T-helper 1 cell treated with Interleukin-12 subunit alpha and Interleukin-12 subunit beta and Interleukin-4 antibody, amounts not matched to agents 30 μg/mL and 1 μg/mL, for 36 hours (primary cell): ENCODE results near the gene HINFP.
A peak's percentile ranks its signal among the peaks of the same experiment; 100 is the strongest.
"Not testable (repeated sequence)": the region's sequence is repeated elsewhere in the genome, so short reads cannot be mapped to it uniquely, and the experiment has no call there.

ENCODE experiments used
- H3K27ac Mint-ChIP-seq: one replicate; pipeline ENCODE4 v1.8.0; 2021; ENCODE audit warnings: mild to moderate bottlenecking, mixed read lengths
- H3K27me3 Mint-ChIP-seq: one replicate; pipeline ENCODE4 v1.8.0; 2021; ENCODE audit warnings: low read depth, mixed read lengths
- H3K36me3 Mint-ChIP-seq: one replicate; pipeline ENCODE4 v1.8.0; 2021; ENCODE audit warnings: low read depth, mixed read lengths
- H3K4me1 Mint-ChIP-seq: one replicate; pipeline ENCODE4 v1.8.0; 2021; ENCODE audit warnings: low read depth, mixed read lengths
- H3K4me3 Mint-ChIP-seq: one replicate; pipeline ENCODE4 v1.8.0; 2021; ENCODE audit warnings: mild to moderate bottlenecking, moderate library complexity, mixed read lengths
- H3K9me3 Mint-ChIP-seq: one replicate; pipeline ENCODE4 v1.8.0; 2021; ENCODE audit warnings: mixed read lengths

HINFP gene

DNA sequence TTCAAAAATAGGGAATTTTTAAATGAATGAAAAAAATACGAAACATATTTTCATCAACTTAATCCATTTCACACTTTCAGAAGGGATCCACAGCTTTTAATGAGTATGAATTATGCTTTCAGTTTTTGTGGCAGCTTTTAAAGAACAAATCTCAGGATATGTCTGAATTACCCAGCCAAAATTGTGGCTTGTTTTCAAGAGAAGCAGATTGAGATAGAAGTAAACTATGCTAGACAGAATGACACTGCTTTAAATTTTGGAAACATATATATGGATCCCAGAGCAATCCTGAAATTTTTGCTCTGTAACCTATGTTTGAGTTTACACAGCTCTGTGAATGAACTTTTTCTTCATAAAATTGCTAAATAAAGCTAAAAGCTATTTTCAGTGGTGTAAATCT is 2.4 kb upstream of the HINFP start:
- no peak overlapping the region for H3K4me3 Mint-ChIP-seq
- H3K4me1 Mint-ChIP-seq = peaks cover 32% of the 10 kb centered on the region
- H3K36me3 Mint-ChIP-seq = peaks cover 32% of the 10 kb centered on the region
- H3K27ac Mint-ChIP-seq = no peak overlapping the region
- no peaks in the 10 kb centered on the region for H3K27me3 Mint-ChIP-seq
- H3K9me3 Mint-ChIP-seq = no peaks in the 10 kb centered on the region

DNA sequence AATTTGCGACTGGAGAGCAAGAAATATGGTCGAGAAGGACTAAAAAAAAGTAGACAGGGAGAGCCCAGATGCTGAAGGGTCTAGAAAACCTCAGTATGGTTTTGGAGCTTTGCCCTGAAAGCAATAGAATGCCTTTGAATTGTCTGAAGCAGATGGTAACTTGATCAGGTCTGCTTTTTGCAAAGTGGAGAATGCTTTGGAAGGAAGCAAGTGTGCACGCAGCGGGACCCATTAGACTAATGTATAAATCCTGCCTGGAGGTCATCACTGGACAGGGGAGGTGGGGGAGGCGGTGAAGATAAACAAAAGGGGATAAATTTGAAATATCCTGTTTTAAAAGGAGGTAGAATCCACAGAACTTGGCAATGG is 757 bp upstream of the HINFP start:
- H3K9me3 Mint-ChIP-seq = no peaks in the 10 kb centered on the region
- peak overlapping the region; percentile 87 for H3K27ac Mint-ChIP-seq
- peaks cover 27% of the 10 kb centered on the region for H3K36me3 Mint-ChIP-seq
- peak overlapping the region; percentile 94 for H3K4me3 Mint-ChIP-seq
- no peaks in the 10 kb centered on the region for H3K27me3 Mint-ChIP-seq
- H3K4me1 Mint-ChIP-seq = peaks cover 25% of the 10 kb centered on the region

DNA sequence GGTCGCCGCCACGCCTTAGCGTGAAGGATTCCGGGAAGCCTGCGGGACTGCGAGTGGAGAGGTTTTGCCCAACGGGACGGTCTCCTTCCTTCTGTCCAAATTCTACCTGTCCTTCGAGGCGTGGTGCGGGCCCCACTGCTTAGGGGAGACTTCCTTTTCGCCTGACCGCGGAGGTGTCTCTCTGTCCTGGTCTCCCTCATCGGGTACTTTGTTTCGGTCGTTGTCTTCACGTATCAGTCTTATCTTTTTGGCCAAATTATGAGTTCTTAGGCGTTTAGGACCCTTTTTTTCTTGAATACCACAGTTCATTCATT is 388 bp downstream of the HINFP start:
- no peaks in the 10 kb centered on the region for H3K27me3 Mint-ChIP-seq
- peaks cover 22% of the 10 kb centered on the region for H3K36me3 Mint-ChIP-seq
- H3K4me1 Mint-ChIP-seq = peaks cover 24% of the 10 kb centered on the region
- H3K27ac Mint-ChIP-seq = peak overlapping the region; percentile 87
- peak overlapping the region; percentile 94 for H3K4me3 Mint-ChIP-seq
- H3K9me3 Mint-ChIP-seq = no peaks in the 10 kb centered on the region

DNA sequence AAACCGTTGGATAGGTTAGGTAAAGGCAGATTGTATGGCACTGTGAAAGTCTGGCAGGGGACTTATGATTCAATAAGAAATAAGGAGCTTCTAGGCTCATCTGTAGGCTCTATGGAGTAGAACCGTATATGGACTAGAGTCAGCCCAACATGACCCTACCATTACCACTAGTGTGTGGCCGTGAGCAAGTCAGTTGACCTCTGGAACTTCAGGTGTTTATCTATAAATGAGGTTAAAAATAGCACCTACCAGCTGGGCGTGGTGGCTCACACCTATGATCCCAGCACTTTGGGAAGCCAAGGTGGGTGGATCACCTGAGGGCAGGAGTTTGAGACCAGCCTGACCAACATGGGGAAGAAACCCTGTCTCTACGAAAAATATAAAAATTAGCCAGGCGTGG is 4.4 kb downstream of the HINFP start:
- H3K9me3 Mint-ChIP-seq = no peaks in the 10 kb centered on the region
- peaks cover 18% of the 10 kb centered on the region for H3K4me1 Mint-ChIP-seq
- H3K27me3 Mint-ChIP-seq = no peaks in the 10 kb centered on the region
- no peak overlapping the region for H3K27ac Mint-ChIP-seq
- no peak overlapping the region for H3K4me3 Mint-ChIP-seq
- H3K36me3 Mint-ChIP-seq = peaks cover 22% of the 10 kb centered on the region

DNA sequence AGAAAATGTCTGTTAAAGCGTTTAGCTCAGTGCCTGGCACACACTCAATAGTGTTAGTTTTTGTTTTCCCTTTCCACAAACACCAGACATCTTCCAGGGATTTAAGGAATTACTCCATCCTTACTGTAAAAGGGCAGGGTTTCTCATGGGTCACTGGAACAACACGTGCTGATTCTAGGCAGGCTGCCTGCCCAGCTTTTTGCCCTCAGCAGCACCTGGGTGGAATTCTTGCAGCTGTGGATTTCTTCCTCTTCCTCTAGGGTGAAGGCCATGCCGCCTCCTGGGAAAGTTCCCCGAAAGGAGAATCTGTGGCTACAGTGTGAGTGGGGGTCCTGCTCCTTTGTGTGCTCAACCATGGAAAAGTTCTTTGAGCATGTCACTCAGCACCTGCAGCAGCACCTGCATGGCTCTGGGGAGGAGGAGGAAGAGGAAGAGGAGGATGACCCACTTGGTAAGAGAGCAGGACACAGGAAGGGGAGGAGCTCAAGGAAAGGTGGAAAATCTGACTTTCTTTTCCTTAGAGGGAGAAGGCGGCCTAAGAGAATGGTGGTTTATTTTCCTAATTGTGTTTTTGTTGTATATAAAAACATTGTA is 5.4 kb downstream of the HINFP start:
- Mint-ChIP-seq H3K4me3 (no peak overlapping the region), H3K27me3 (no peaks in the 10 kb centered on the region), H3K27ac (no peak overlapping the region), H3K9me3 (no peaks in the 10 kb centered on the region), H3K36me3 (peaks cover 29% of the 10 kb centered on the region), H3K4me1 (peaks cover 17% of the 10 kb centered on the region)

DNA sequence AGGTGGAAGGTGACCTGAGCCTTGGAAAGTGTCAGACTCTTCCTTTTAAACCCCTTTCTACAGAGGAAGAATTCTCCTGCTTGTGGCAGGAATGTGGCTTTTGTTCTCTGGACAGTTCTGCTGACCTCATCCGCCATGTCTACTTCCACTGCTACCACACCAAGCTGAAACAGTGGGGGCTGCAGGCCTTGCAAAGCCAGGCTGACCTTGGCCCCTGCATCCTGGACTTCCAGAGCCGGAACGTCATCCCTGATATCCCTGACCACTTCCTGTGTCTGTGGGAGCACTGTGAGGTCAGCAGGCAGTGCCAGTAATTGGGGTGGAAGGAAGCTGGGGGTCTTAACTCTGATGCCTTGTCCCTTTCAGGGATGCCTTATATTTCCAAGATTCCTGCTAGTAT is 9.3 kb downstream of the HINFP start:
- Mint-ChIP-seq H3K27me3 (no peaks in the 10 kb centered on the region), H3K4me1 (peaks cover 5% of the 10 kb centered on the region), H3K36me3 (peaks cover 39% of the 10 kb centered on the region), H3K27ac (no peak overlapping the region), H3K4me3 (no peak overlapping the region), H3K9me3 (no peaks in the 10 kb centered on the region)

DNA sequence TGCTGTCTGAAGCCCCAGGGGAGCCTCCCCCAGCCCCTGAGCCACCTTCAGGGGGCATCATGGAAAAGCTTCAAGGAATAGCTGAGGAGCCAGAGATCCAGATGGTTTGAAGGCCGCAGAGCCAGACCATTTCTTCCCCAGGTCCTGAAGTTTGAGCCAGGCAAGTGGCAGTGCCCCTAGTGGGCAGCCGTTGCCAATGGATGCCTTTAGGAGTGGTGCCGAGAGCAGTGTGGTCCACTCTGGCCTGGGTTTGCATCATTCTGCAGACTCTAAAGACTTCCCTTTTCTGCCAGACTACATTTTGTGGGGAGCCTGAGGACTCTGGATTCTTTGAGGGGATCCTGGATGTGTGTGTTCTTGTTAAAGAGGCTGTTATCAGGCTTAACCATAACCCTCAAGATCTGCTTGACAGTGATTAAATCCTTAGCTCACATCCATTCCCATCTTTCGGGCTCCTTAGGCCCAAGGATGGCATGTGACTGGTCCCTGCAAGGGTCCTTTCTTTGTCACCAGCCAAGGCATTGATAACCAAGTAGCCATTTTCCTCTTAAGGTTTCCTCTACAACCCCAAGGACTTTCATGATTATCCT is 13.1 kb downstream of the HINFP start:
- Mint-ChIP-seq H3K36me3 (peaks cover 35% of the 10 kb centered on the region), H3K4me3 (no peak overlapping the region), H3K9me3 (no peaks in the 10 kb centered on the region), H3K4me1 (no peaks in the 10 kb centered on the region), H3K27me3 (peaks cover 15% of the 10 kb centered on the region), H3K27ac (no peak overlapping the region)

DNA sequence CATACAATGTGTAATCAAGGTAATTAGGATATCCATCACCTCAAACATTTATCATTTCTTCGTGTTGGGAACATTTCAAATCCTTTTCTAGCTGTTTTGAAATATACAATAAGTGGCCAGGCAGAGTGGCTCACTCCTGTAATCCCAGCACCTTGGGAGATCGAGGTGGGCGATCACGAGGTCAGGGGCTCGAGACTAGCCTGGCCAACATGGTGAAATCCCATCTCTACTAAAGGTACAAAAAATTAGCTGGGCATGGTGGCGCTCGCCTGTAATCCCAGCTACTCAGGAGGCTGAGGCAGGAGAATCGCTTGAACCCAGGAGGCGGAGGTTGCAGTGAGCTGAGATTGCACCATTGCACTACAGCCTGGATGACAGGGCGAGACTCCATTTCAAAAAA is 17.9 kb downstream of the HINFP start:
- H3K4me1 Mint-ChIP-seq, H3K27ac Mint-ChIP-seq, H3K9me3 Mint-ChIP-seq, H3K4me3 Mint-ChIP-seq, H3K36me3 Mint-ChIP-seq: not testable (repeated sequence)
- H3K27me3 Mint-ChIP-seq = peaks cover 23% of the 10 kb centered on the region

DNA sequence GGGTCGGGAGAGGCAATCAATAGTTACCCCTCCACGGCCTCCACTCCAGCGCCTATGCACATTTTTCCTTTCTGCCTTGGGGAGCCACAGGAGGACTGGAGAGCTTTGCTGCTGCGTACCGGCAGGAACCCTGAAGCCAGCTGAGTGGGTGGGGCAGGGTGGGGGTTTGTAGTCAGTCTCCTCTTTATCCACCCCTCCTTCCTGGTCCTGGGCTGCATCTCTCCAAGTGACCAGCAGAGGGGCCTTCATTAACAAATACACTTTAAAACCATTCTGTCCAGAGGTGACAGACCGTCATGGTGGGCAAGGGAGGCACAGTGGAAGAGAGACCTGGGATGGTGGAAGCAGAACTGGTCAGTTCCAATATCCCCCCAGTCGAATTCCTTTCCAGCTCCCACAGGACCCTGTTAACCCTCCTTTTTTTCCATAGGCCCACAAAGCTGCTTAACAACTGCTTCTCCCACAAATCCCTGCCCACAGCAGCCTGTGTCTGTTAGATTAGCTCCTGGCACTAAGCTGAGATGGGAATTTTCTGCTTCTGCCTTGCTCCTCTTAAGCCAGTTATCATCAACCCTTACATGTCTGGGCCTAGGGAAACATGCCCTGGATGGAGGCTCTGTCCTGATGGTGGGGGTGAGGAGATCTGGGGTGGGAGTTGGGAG is 23.6 kb downstream of the HINFP start:
- Mint-ChIP-seq H3K36me3 (no peaks in the 10 kb centered on the region), H3K4me1 (peaks cover 7% of the 10 kb centered on the region), H3K27me3 (peaks cover 53% of the 10 kb centered on the region), H3K9me3 (no peaks in the 10 kb centered on the region), H3K4me3 (no peak overlapping the region), H3K27ac (no peak overlapping the region)

DNA sequence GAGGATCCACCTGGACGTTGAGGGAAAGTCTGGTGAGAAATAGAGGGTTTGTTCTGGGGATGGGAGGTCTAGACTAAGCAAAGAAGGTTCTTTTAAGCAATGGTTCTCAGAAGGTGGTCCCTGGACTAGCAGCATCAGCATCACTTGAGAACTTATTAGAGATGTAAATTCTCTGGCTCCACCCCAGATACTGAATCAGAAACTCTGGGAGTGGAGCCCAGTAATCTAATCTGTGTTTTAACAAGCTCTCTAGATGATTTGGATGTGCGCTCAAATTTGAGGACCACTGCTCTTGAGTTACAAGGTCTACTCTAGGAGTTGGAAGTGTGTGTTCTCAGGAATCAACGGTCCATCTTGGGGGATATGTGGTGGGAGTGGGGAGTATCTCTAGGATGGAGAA is 24.2 kb downstream of the HINFP start:
- H3K27ac Mint-ChIP-seq = no peak overlapping the region
- H3K27me3 Mint-ChIP-seq = peaks cover 59% of the 10 kb centered on the region
- no peak overlapping the region for H3K4me3 Mint-ChIP-seq

DNA sequence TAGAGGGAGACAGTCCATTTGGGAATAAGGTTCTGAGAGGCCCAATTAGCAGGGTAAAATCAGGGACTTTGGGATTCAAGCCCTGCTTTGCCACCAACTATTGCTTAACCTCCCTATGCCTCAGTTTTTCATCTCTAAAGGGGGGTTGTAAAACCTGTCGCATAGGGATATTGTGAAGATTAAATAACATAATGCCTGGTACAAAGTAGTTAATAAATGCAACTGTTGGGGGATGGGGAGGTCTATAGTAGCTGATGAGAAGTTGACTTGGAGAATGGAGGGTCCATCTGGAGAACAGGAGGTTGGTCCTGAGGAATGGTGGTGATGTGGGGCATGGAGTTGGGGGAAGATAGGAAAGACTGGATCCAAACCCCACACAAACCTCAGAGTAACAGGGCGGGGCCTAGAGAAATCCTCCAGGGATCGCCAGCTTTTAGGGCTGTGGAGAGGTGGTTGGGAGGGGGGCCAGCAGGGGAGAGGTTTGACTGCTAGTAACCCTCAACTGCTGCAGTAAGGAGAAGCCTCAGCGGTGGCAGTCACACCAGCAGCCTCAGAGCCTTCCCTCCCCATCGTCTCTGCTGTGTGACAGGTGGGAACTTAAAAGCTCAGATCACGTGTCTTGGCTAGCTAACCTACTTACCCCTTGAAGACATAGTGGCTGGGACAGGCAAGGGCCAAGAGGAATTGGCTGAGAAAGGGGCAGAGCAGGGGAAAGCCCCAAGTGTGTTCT is 26.4 kb downstream of the HINFP start:
- peaks cover 78% of the 10 kb centered on the region for H3K27me3 Mint-ChIP-seq
- H3K4me1 Mint-ChIP-seq = peaks cover 9% of the 10 kb centered on the region
- no peaks in the 10 kb centered on the region for H3K9me3 Mint-ChIP-seq
- H3K4me3 Mint-ChIP-seq = peak overlapping the region; percentile 59
- no peak overlapping the region for H3K27ac Mint-ChIP-seq
- no peaks in the 10 kb centered on the region for H3K36me3 Mint-ChIP-seq

More for the DNA sequence above, 24.2 kb downstream of the HINFP start:
- Mint-ChIP-seq H3K4me1 (peaks cover 7% of the 10 kb centered on the region), H3K9me3 (no peaks in the 10 kb centered on the region), H3K36me3 (no peaks in the 10 kb centered on the region)

DNA sequence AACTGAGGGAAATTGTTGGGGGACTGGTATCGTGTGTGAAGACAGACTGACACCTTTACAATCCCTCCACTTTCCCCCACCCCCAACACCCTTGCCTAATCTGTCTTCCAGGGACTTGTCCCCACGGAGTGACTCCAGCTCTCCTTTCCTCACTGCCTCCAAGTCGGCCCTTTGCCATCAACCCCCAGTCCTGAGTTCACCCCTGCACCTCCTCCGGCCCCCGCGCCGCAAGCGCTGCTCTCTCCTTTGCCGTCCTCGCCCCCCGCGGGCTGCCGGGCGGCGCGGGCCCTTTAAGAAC is 27.3 kb downstream of the HINFP start:
- peaks cover 81% of the 10 kb centered on the region for H3K27me3 Mint-ChIP-seq
- H3K36me3 Mint-ChIP-seq = no peaks in the 10 kb centered on the region
- peaks cover 9% of the 10 kb centered on the region for H3K4me1 Mint-ChIP-seq
- peak overlapping the region; percentile 67 for H3K4me3 Mint-ChIP-seq
- no peaks in the 10 kb centered on the region for H3K9me3 Mint-ChIP-seq
- H3K27ac Mint-ChIP-seq = no peak overlapping the region

DNA sequence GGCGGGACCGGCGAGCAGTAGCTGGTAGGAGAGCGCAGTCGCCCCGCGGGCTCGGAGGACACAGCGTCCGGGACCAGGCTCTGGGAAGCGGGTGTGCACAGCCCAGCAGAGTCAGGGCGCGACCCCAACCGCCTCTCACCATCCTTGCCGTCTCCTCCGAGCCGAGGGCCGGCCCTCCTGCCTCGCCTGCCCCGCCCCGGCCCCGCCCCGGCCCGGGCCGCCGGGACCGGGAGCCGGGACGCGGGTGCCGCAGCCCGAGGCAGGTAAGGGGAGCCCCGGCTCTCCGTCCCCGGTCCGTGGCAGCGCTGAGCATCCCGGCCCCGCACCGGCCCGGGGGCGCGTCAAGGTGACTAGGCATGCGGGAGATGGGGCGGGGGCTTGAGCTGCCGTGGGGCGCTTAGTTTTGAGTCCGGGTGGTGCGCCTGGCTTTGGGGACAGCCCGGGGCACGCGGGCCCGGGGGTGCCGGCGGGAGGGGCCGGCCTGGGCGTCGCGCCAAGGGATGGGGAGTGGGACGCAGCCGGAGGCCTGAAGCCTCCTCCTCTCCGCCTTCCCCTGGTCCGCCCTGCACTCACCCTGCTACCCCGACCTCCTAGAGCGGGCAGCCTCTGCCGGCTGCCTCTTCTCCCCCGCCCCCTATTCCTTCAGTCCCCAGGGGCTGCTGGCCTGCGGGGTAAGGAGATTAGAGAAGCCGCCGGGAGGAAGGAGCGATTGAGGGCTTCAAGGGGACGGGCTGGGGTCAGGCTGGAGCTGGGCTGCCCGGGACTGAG is 27.8 kb downstream of the HINFP start, which contains the start of gene ABCG4:
Gene ABCG4, plus strand, starts transcription at position 35 of the 768 bp plus-strand sequence. CDS start 914 bp downstream, outside the sequence.
- H3K27me3 Mint-ChIP-seq = peaks cover 82% of the 10 kb centered on the region
- H3K4me1 Mint-ChIP-seq = peaks cover 9% of the 10 kb centered on the region
- H3K36me3 Mint-ChIP-seq = no peaks in the 10 kb centered on the region
- H3K4me3 Mint-ChIP-seq = peak within 1 kb of the TSS; percentile 67
- H3K27ac Mint-ChIP-seq = no peak within 1 kb of the TSS
- H3K9me3 Mint-ChIP-seq = no peaks in the 10 kb centered on the region

DNA sequence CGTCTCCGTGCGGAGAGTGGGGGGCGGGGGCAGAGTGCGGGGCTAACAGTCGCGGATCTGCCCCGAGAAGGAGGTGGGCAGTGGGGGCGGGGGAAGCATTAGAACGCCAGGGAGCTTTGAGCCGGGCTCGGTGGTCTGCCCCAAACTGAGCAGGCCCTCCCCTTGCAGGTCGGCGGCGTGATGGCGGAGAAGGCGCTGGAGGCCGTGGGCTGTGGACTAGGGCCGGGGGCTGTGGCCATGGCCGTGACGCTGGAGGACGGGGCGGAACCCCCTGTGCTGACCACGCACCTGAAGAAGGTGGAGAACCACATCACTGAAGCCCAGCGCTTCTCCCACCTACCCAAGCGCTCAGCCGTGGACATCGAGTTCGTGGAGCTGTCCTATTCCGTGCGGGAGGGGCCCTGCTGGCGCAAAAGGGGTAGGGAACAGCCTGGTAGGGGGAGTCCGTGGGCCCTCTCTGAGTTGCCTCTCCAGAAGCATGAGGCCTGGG is 28.5 kb downstream of the HINFP start:
- no peak overlapping the region for H3K4me3 Mint-ChIP-seq
- no peaks in the 10 kb centered on the region for H3K36me3 Mint-ChIP-seq
- H3K27me3 Mint-ChIP-seq = peaks cover 79% of the 10 kb centered on the region
- no peaks in the 10 kb centered on the region for H3K9me3 Mint-ChIP-seq
- no peak overlapping the region for H3K27ac Mint-ChIP-seq
- H3K4me1 Mint-ChIP-seq = peaks cover 9% of the 10 kb centered on the region
